ENCODE results near the gene PLD1. TPM values are rescaled to one million over a fixed set of nuclear protein-coding genes. Genes with fewer than 3 reads are reported as not detected.

Gene PLD1
- total and polyA plus RNA-seq, 10 of the 15 experiments (the other 5 are each of a cell fraction or from before 2014, with no cell fraction given), result 2.9 to 108 (median 3.6) TPM

DNA sequence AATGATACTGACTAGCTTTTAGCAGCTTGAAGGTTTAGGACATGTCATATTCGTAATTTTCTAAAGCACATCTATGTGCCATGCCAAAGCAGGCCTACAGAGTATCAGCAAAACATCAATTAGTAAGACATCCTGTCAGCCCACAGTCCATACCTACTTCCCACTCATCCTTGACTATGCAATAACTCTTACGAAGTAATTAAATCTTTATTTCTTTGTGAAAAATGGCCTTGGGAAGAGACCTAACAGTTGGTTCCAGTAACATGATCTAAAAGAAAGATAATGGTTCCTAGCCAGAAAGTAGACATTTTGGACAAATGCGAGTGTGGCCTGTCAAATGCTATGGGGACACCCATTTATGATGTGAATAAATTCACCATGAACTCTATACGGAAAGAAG lies 177.5 kb downstream of the PLD1 start:
- Histone ChIP-seq H3K9me3 (replicated peaks; ENCODE audit: control insufficient read depth, insufficient read depth, low read length) (no peaks in the 10 kb centered on the region; the same call in 1 of the 3 replicates), H3K9ac (ENCODE audit: control insufficient read depth, insufficient read depth, low read length) (no peak overlapping the region), H3K27me3 (replicated peaks in 1 of 2; ENCODE audit: control insufficient read depth in 2 of 2, insufficient read depth in 2 of 2, low read length in 1 of 2) (no peaks in the 10 kb centered on the region), H3K4me2 (ENCODE audit: control insufficient read depth, insufficient read depth) (no peak overlapping the region), H3K27ac (ENCODE audit: control insufficient read depth, insufficient read depth) (no peak overlapping the region), H3K36me3 (ENCODE audit: control insufficient read depth in 2 of 2, insufficient read depth in 2 of 2, low read length in 1 of 2) (no peaks in the 10 kb centered on the region), H2AFZ (ENCODE audit: control insufficient read depth, low read depth, low read length) (no peak overlapping the region), H3K4me1 (ENCODE audit: control insufficient read depth, insufficient read depth, low read length) (no peaks in the 10 kb centered on the region), H4K20me1 (ENCODE audit: control insufficient read depth, insufficient read depth) (no peaks in the 10 kb centered on the region), H3K79me2 (ENCODE audit: control insufficient read depth, insufficient read depth, low read length) (no peaks in the 10 kb centered on the region), H3K4me3 (no peak overlapping the region)
- ChIA-PET POLR2A (interaction anchor here (1.2 kb wide), 1 partner anchor 8 kb away, joined by 3 read pairs; no protein-coding TSS in a partner anchor), SMC1A (ENCODE audit: uncharacterized antibody, unreplicated experiment) (interaction anchor here (1.0 to 1.9 kb wide), 2 partner anchors 9 to 23 kb away, joined by 3 to 4 read pairs; no protein-coding TSS in a partner anchor), CTCF (interaction anchor here (0.9 to 1.1 kb wide), 3 partner anchors 8 to 700 kb away, joined by 3 read pairs; no protein-coding TSS in a partner anchor), RAD21 (ENCODE audit: unreplicated experiment) (no interaction called here)
- WGBS (ENCODE audit: insufficient coverage, insufficient replicate concordance, low lambda C conversion rate, missing lambda C conversion rate), result 59% methylated on average over 4 of the region's 4 CpGs
- FAIRE-seq (no peak), ATAC-seq (no peak), DNase-seq (ENCODE audit: low read depth, low spot score) (no peak)
- no TSS peak for BruUV-seq (replicated peaks)
- intact Hi-C loops (cut with micrococcal nuclease; ENCODE audit: unreplicated experiment) (no loop called here), in situ Hi-C loops (cut with MboI) (no loop called here)
- TF ChIP-seq, protein P1, sequence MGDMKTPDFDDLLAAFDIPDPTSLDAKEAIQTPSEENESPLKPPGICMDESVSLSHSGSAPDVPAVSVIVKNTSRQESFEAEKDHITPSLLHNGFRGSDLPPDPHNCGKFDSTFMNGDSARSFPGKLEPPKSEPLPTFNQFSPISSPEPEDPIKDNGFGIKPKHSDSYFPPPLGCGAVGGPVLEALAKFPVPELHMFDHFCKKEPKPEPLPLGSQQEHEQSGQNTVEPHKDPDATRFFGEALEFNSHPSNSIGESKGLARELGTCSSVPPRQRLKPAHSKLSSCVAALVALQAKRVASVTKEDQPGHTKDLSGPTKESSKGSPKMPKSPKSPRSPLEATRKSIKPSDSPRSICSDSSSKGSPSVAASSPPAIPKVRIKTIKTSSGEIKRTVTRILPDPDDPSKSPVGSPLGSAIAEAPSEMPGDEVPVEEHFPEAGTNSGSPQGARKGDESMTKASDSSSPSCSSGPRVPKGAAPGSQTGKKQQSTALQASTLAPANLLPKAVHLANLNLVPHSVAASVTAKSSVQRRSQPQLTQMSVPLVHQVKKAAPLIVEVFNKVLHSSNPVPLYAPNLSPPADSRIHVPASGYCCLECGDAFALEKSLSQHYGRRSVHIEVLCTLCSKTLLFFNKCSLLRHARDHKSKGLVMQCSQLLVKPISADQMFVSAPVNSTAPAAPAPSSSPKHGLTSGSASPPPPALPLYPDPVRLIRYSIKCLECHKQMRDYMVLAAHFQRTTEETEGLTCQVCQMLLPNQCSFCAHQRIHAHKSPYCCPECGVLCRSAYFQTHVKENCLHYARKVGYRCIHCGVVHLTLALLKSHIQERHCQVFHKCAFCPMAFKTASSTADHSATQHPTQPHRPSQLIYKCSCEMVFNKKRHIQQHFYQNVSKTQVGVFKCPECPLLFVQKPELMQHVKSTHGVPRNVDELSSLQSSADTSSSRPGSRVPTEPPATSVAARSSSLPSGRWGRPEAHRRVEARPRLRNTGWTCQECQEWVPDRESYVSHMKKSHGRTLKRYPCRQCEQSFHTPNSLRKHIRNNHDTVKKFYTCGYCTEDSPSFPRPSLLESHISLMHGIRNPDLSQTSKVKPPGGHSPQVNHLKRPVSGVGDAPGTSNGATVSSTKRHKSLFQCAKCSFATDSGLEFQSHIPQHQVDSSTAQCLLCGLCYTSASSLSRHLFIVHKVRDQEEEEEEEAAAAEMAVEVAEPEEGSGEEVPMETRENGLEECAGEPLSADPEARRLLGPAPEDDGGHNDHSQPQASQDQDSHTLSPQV (IDR thresholded peaks at IDR 0.05), result no peak
- TF ChIP-seq NR2C1 (IDR thresholded peaks at IDR 0.05) (no peak), E4F1 (IDR thresholded peaks at IDR 0.05; ENCODE audit: borderline replicate concordance, partially characterized antibody) (no peak), BCL3 (IDR thresholded peaks at IDR 0.05; ENCODE audit: borderline replicate concordance, insufficient read depth, low read depth, low read length, poor library complexity, severe bottlenecking) (no peak), DPF2 (IDR thresholded peaks at IDR 0.05) (no peak), GATAD2B (conservative IDR thresholded peaks at IDR 0.05; ENCODE audit: low read depth) (no peak), MTA3 (IDR thresholded peaks at IDR 0.05; ENCODE audit: borderline replicate concordance, low read length) (no peak), ZNF687 (IDR thresholded peaks at IDR 0.05) (no peak), EP300 (IDR thresholded peaks at IDR 0.05; ENCODE audit: borderline replicate concordance in 1 of 2, control insufficient read depth in 1 of 2, low read depth in 2 of 2, low read length in 2 of 2) (no peak), ZBED1 (IDR thresholded peaks at IDR 0.05; ENCODE audit: borderline replicate concordance) (no peak), MYC (IDR thresholded peaks at IDR 0.05; ENCODE audit: insufficient read depth, insufficient read length, insufficient replicate concordance, low read length, severe bottlenecking) (no peak)

Measured in GM12878 (cell line).